Keratinocyte (primary cell): Measurements from ENCODE around the gene PDE1C.

Experiments
- CTCF ChIP-seq, 3 experiments: IDR thresholded peaks in 1 of 3; conservative IDR thresholded peaks in 1 of 3; optimal IDR thresholded peaks in 1 of 3; 2 replicates in 2 of 3; 3 replicates in 1 of 3; pipeline versions ENCODE3 to v1.5.1; 2011; ENCODE audit warnings: low read length in 3 of 3, mild to moderate bottlenecking in 3 of 3, moderate library complexity in 2 of 3, control low read depth in 1 of 3, inconsistent platforms in 1 of 3; ENCODE audit not compliant: insufficient read depth in 2 of 3; ENCODE audit errors: extremely low read depth in 1 of 3
- EZH2 ChIP-seq: IDR thresholded peaks from one replicate; pipeline ENCODE4 v1.6.1; 2012; ENCODE audit warnings: inconsistent platforms, mild to moderate bottlenecking, low read length, moderate library complexity

- TF ChIP-seq CTCF (optimal IDR thresholded peaks at IDR 0.05 in 1 of 3, IDR thresholded peaks at IDR 0.05 in 1 of 3, conservative IDR thresholded peaks at IDR 0.05 in 1 of 3; ENCODE audit: extremely low read depth in 1 of 3, insufficient read depth in 2 of 3, low read length in 3 of 3) (no peak), EZH2 (no peak)
These were observed 205.6 kb downstream of the PDE1C start for GRCh38 chr7:31864646-31865045.
